Panc1 (cell line): ENCODE results near the gene THAP3. TPM values are rescaled to one million over a fixed set of nuclear protein-coding genes. Genes with fewer than 3 reads are reported as not detected.

Experiments used
- ATAC-seq: fragments of 200-7000 bp; cut with Tn5 transposase; 2 replicates; pipeline ENCODE4 v1.9.1; 2020; ENCODE audit warnings: mild to moderate bottlenecking, moderate library complexity
- BruUV-seq: library from RNA; stranded (reverse); fragments of 400-500 nt; replicated peaks from 2 replicates; lab custom pipeline; 2021; lab: Mats Ljungman, UMichigan
- CTCF ChIA-PET: fragments of 300-600 bp; sonication (Branson Sonifier 250); formaldehyde crosslinking; loops from one replicate; lab custom pipeline; 2022; ENCODE audit warnings: antibody characterized with exemption; lab: Charles Lee
- POLR2A ChIA-PET: fragments of 300-600 bp; sonication (Branson Sonifier 250); formaldehyde crosslinking; loops from one replicate; lab custom pipeline; 2022; ENCODE audit warnings: antibody characterized with exemption; lab: Charles Lee
- DNase-seq: peaks from one replicate; pipeline ENCODE4 v3.0.0-alpha.2; 2010; ENCODE audit warnings: low read depth, low spot score
- H3K27ac ChIP-seq: 2 replicates; pipeline ENCODE4 v1.5.1; 2011; ENCODE audit warnings: mild to moderate bottlenecking, low read length, inconsistent platforms
- H3K27me3 ChIP-seq: fragments of 200-500 bp; sonication (Bioruptor generic); 2 replicates; pipeline ENCODE4 v1.6.0; 2014; ENCODE audit warnings: low read length, inconsistent platforms; ENCODE audit not compliant: control insufficient read depth, insufficient read depth
- H3K36me3 ChIP-seq: fragments of 200-500 bp; sonication (Bioruptor generic); 2 replicates; pipeline ENCODE4 v1.5.1; 2014; ENCODE audit warnings: inconsistent platforms, mild to moderate bottlenecking, low read length, moderate library complexity; ENCODE audit not compliant: control insufficient read depth, insufficient read depth
- H3K4me1 ChIP-seq: 2 replicates; pipeline ENCODE4 v1.5.1; 2011; ENCODE audit warnings: inconsistent platforms, mild to moderate bottlenecking, low read length, moderate library complexity; ENCODE audit not compliant: control insufficient read depth, insufficient read depth
- H3K4me3 ChIP-seq, 2 experiments: 2 replicates each; pipeline ENCODE4 v1.5.1; 2011 to 2012; ENCODE audit warnings: low read depth in 2 of 2, low read length in 2 of 2, mild to moderate bottlenecking in 2 of 2, inconsistent platforms in 1 of 2, moderate library complexity in 1 of 2
- H3K9me3 ChIP-seq: fragments of 200-500 bp; sonication (Bioruptor generic); 2 replicates; pipeline ENCODE4 v1.5.1; 2014; ENCODE audit warnings: low read depth, mild to moderate bottlenecking, inconsistent platforms, low read length, moderate library complexity; ENCODE audit not compliant: control insufficient read depth, insufficient read depth
- POLR2AphosphoS5 ChIP-seq: IDR thresholded peaks from 2 replicates; pipeline ENCODE4 v1.6.1; 2012; ENCODE audit warnings: mild to moderate bottlenecking, low read depth, low read length, moderate library complexity
- SIN3A ChIP-seq: IDR thresholded peaks from 2 replicates; pipeline ENCODE4 v1.6.1; 2012; ENCODE audit warnings: low read depth, mild to moderate bottlenecking, low read length, moderate library complexity, borderline replicate concordance; ENCODE audit not compliant: insufficient read depth
- TCF7L2 ChIP-seq: IDR thresholded peaks from 2 replicates; pipeline ENCODE4 v1.6.1; 2011; ENCODE audit warnings: mild to moderate bottlenecking, low read depth, low read length, inconsistent platforms
- in situ Hi-C: cut with HindIII; loops from 2 replicates; pipeline ENCODE4 v1.10.0; 2016; ENCODE audit warnings: low sequenced_read_pairs, low pct_unique_long_range_greater_than_20kb
- intact Hi-C: fragments of 100-400 bp; cut with micrococcal nuclease; formaldehyde crosslinking; loops from one replicate; pipeline ENCODE4 v1.10.0; 2022; ENCODE audit not compliant: unreplicated experiment
- total RNA-seq: library from RNA; stranded (reverse); gene quantifications from one replicate; pipeline ENCODE4 v1.2.1, GENCODE V29; 2021; ENCODE audit not compliant: unreplicated experiment
- TF ChIP-seq, protein P1 (sequence below), 2 experiments: IDR thresholded peaks; 2 replicates each; pipeline ENCODE4 v1.6.1; 2011 to 2012; ENCODE audit warnings: low read depth in 2 of 2, control low read depth in 1 of 2, low read length in 1 of 2, mild to moderate bottlenecking in 1 of 2, moderate library complexity in 1 of 2; ENCODE audit not compliant: insufficient read depth in 1 of 2
- TF ChIP-seq, protein P2 (sequence below): fragments of 450-650 bp; IDR thresholded peaks from 2 replicates; pipeline ENCODE4 v1.5.1; 2017; ENCODE audit warnings: mild to moderate bottlenecking

The THAP3 gene
- total RNA-seq, 1 experiment from 2014 or later: 24.9 TPM

DNA sequence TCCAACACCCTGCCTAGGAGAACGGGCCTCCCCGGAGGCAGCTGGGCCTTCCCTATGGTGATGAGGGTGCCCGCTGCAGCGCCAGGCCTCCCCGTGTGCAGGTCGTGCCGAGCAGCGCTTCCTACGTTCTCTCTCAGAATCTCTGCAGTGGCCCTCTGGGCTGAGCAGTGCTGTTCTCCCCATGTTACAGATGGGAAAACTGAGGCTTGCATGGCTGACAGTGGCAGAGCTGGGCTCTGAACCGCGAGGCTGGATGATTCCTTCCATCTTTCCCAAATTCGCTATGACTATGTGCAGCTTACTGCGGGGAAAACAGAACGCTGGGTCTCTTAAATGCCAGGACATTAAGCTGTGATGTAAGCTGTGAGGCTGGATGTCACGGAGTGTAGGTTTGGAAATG lies 30.9 kb upstream of the THAP3 start:
- H3K27me3 ChIP-seq: no peaks in the 10 kb centered on the region
- H3K27ac ChIP-seq: no peak overlapping the region
- ChIA-PET POLR2A (no interaction called here), CTCF (no interaction called here)
- ATAC-seq (no peak), DNase-seq (no peak)
- no peak for TF ChIP-seq SIN3A
- BruUV-seq: no TSS peak
- peaks cover 2% of the 10 kb centered on the region; the same call in 1 of the 2 replicates for H3K36me3 ChIP-seq
- in situ Hi-C loops: no loop called here
- no peaks in the 10 kb centered on the region for H3K9me3 ChIP-seq
- no peak overlapping the region for H3K4me3 ChIP-seq
- H3K4me1 ChIP-seq: peaks cover 8% of the 10 kb centered on the region
- intact Hi-C loops: no loop called here

DNA sequence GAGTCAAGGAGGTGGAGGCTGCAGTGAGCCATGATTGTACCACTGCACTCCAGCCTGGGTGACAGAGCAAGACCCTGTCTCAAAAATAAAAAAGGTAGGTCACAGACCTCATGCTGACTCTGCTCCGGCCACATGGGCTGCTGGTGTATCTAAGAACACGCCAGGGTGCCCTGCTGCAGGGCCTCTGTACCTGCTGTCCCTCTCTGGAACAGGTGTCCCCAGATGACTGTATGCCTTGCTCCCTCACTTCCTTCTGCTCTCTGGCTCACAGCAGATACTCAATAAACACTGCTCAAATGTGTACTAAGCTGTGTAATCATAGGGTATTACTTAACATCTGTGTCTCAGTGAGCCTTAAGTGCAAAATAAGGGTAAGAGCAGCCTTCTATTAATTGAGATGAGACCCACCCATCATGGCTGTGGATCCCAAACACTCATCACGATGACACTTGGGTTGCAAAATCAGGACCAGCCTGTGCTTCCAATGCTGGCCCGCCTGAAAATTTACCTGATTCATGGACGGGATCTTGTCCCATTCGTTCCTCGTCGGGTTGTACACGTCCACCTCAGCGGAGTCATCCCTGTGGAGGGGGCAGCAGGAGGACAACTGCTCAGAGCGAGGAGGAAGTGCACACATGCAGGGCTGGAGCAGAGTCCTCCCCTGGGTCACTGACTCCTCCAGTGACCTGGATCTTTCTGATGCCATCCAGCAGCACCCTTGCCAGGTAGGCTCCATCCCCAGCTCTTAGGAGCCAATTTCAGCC lies 29.5 kb upstream of the THAP3 start:
- DNase-seq (no peak), ATAC-seq (no peak)
- peaks cover 2% of the 10 kb centered on the region; the same call in 1 of the 2 replicates for H3K36me3 ChIP-seq
- no peaks in the 10 kb centered on the region for H3K27me3 ChIP-seq
- in situ Hi-C loops (no loop called here), intact Hi-C loops (no loop called here)
- no peak overlapping the region for H3K4me3 ChIP-seq
- BruUV-seq: no TSS peak
- TF ChIP-seq, protein P1, sequence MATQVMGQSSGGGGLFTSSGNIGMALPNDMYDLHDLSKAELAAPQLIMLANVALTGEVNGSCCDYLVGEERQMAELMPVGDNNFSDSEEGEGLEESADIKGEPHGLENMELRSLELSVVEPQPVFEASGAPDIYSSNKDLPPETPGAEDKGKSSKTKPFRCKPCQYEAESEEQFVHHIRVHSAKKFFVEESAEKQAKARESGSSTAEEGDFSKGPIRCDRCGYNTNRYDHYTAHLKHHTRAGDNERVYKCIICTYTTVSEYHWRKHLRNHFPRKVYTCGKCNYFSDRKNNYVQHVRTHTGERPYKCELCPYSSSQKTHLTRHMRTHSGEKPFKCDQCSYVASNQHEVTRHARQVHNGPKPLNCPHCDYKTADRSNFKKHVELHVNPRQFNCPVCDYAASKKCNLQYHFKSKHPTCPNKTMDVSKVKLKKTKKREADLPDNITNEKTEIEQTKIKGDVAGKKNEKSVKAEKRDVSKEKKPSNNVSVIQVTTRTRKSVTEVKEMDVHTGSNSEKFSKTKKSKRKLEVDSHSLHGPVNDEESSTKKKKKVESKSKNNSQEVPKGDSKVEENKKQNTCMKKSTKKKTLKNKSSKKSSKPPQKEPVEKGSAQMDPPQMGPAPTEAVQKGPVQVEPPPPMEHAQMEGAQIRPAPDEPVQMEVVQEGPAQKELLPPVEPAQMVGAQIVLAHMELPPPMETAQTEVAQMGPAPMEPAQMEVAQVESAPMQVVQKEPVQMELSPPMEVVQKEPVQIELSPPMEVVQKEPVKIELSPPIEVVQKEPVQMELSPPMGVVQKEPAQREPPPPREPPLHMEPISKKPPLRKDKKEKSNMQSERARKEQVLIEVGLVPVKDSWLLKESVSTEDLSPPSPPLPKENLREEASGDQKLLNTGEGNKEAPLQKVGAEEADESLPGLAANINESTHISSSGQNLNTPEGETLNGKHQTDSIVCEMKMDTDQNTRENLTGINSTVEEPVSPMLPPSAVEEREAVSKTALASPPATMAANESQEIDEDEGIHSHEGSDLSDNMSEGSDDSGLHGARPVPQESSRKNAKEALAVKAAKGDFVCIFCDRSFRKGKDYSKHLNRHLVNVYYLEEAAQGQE (IDR thresholded peaks at IDR 0.05; ENCODE audit: insufficient read depth in 1 of 2, low read depth in 2 of 2, low read length in 1 of 2): no peak
- no peak for TF ChIP-seq TCF7L2
- TF ChIP-seq POLR2AphosphoS5: no peak
- TF ChIP-seq, protein P2, sequence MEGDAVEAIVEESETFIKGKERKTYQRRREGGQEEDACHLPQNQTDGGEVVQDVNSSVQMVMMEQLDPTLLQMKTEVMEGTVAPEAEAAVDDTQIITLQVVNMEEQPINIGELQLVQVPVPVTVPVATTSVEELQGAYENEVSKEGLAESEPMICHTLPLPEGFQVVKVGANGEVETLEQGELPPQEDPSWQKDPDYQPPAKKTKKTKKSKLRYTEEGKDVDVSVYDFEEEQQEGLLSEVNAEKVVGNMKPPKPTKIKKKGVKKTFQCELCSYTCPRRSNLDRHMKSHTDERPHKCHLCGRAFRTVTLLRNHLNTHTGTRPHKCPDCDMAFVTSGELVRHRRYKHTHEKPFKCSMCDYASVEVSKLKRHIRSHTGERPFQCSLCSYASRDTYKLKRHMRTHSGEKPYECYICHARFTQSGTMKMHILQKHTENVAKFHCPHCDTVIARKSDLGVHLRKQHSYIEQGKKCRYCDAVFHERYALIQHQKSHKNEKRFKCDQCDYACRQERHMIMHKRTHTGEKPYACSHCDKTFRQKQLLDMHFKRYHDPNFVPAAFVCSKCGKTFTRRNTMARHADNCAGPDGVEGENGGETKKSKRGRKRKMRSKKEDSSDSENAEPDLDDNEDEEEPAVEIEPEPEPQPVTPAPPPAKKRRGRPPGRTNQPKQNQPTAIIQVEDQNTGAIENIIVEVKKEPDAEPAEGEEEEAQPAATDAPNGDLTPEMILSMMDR: no peak
- no peak for TF ChIP-seq SIN3A
- H3K27ac ChIP-seq: no peak overlapping the region
- ChIA-PET POLR2A (no interaction called here), CTCF (no interaction called here)
- H3K9me3 ChIP-seq: no peaks in the 10 kb centered on the region
- peaks cover 12% of the 10 kb centered on the region for H3K4me1 ChIP-seq

DNA sequence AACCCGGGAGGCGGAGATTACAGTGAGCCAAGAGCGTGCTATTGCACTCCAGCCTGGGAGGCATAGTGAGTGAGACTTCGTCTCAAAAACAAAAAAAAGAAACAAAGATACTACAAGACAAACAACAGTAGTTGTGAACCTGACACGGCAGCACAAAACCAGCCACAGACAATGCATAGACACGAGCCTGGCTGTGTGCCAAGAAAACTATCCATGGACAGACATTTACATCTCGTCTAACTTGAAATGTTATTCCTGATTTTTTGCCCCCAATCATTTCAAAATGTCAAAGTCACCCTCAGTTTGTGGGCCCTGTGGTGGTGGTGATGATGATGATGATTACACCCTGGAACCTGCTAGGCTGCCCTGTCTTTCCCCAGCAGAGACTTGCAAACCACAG lies 28.3 kb upstream of the THAP3 start:
- intact Hi-C loops: no loop called here
- H3K36me3 ChIP-seq: peaks cover 2% of the 10 kb centered on the region; the same call in 1 of the 2 replicates

More for the DNA sequence above, 28.3 kb upstream of the THAP3 start:
- Histone ChIP-seq H3K4me1 (peaks cover 16% of the 10 kb centered on the region), H3K27me3 (no peaks in the 10 kb centered on the region), H3K9me3 (no peaks in the 10 kb centered on the region), H3K27ac (no peak overlapping the region), H3K4me3 (no peak overlapping the region)
- in situ Hi-C loops: no loop called here
- CTCF ChIA-PET: no interaction called here
- POLR2A ChIA-PET: no interaction called here
- DNase-seq (no peak), ATAC-seq (no peak)
- no TSS peak for BruUV-seq
- no peak for TF ChIP-seq POLR2AphosphoS5
- TF ChIP-seq TCF7L2: no peak
- TF ChIP-seq, protein P2: no peak
- TF ChIP-seq SIN3A: no peak
- TF ChIP-seq, protein P1 (IDR thresholded peaks at IDR 0.05; ENCODE audit: insufficient read depth in 1 of 2, low read depth in 2 of 2, low read length in 1 of 2): no peak
